ENCODE data around the gene EDAR. TPM values are rescaled to one million over a fixed set of nuclear protein-coding genes. Genes with fewer than 3 reads are reported as not detected.

The EDAR gene
- total and polyA plus RNA-seq, 10 of the 15 experiments (the other 5 are each of a cell fraction or from before 2014, with no cell fraction given): 0.04 TPM; not detected in 9

GRCh38 chr2:108943751-108944150 is 45.3 kb downstream of the EDAR start:
- WGBS (ENCODE audit: insufficient coverage, insufficient replicate concordance, low lambda C conversion rate, missing lambda C conversion rate): 30% methylated on average over 6 of the region's 6 CpGs
- intact Hi-C loops (cut with micrococcal nuclease; ENCODE audit: unreplicated experiment) (no loop called here), in situ Hi-C loops (cut with MboI) (no loop called here)
- Histone ChIP-seq H3K4me1 (ENCODE audit: control insufficient read depth, insufficient read depth, low read length) (no peaks in the 10 kb centered on the region), H3K9me3 (replicated peaks; ENCODE audit: control insufficient read depth, insufficient read depth, low read length) (peaks cover 8% of the 10 kb centered on the region; the same call in 1 of the 3 replicates), H3K27me3 (replicated peaks in 1 of 2; ENCODE audit: control insufficient read depth in 2 of 2, insufficient read depth in 2 of 2, low read length in 1 of 2) (no peaks in the 10 kb centered on the region), H3K4me3 (no peak overlapping the region), H3K36me3 (ENCODE audit: control insufficient read depth in 2 of 2, insufficient read depth in 2 of 2, low read length in 1 of 2) (no peaks in the 10 kb centered on the region), H3K79me2 (ENCODE audit: control insufficient read depth, insufficient read depth, low read length) (no peaks in the 10 kb centered on the region), H2AFZ (ENCODE audit: control insufficient read depth, low read depth, low read length) (no peak overlapping the region), H3K9ac (ENCODE audit: control insufficient read depth, insufficient read depth, low read length) (no peak overlapping the region), H3K27ac (ENCODE audit: control insufficient read depth, insufficient read depth) (no peak overlapping the region), H4K20me1 (ENCODE audit: control insufficient read depth, insufficient read depth) (no peaks in the 10 kb centered on the region), H3K4me2 (ENCODE audit: control insufficient read depth, insufficient read depth) (no peak overlapping the region)
- ATAC-seq (no peak), DNase-seq (ENCODE audit: low read depth, low spot score) (no peak), FAIRE-seq (no peak)
- RAD21 ChIA-PET (ENCODE audit: unreplicated experiment): no interaction called here
- POLR2A ChIA-PET: no interaction called here
- SMC1A ChIA-PET (ENCODE audit: uncharacterized antibody, unreplicated experiment): no interaction called here
- no TSS peak for BruUV-seq (replicated peaks)
- CTCF ChIA-PET: no interaction called here
- TF ChIP-seq RB1 (IDR thresholded peaks at IDR 0.05; ENCODE audit: borderline replicate concordance) (no peak), REST (IDR thresholded peaks at IDR 0.05; ENCODE audit: low read depth, low read length) (no peak), RUNX3 (IDR thresholded peaks at IDR 0.05; ENCODE audit: low read length) (no peak), BRCA1 (IDR thresholded peaks at IDR 0.05; ENCODE audit: low read depth, low read length) (no peak), TAF1 (IDR thresholded peaks at IDR 0.05; ENCODE audit: borderline replicate concordance, low read depth, low read length) (no peak), ZNF24 (IDR thresholded peaks at IDR 0.05) (no peak), MLLT1 (IDR thresholded peaks at IDR 0.05) (no peak), YY1 (IDR thresholded peaks at IDR 0.05; ENCODE audit: low read depth, low read length) (no peak), ZNF592 (IDR thresholded peaks at IDR 0.05) (no peak), FOS (IDR thresholded peaks at IDR 0.05; ENCODE audit: borderline replicate concordance, extremely low read depth, insufficient read length) (no peak), ZNF207 (IDR thresholded peaks at IDR 0.05; ENCODE audit: borderline replicate concordance) (no peak), MEF2A (IDR thresholded peaks at IDR 0.05; ENCODE audit: insufficient read depth, low read depth, low read length) (no peak), SPI1 (IDR thresholded peaks at IDR 0.05; ENCODE audit: borderline replicate concordance, insufficient read depth, low read depth, low read length) (no peak), RELB (IDR thresholded peaks at IDR 0.05; ENCODE audit: low read depth) (no peak), JUND (IDR thresholded peaks at IDR 0.05; ENCODE audit: low read depth, low read length) (no peak)
